GM12891 (cell line): ENCODE measurements around the gene IFT52.

ENCODE experiments used
- PAX5 ChIP-seq: IDR thresholded peaks from 2 replicates; pipeline ENCODE4 v1.6.1; 2011; ENCODE audit warnings: low read length, moderate library complexity, mild to moderate bottlenecking; ENCODE audit not compliant: insufficient read depth, severe bottlenecking
- POLR2A ChIP-seq: IDR thresholded peaks from 2 replicates; pipeline ENCODE4 v1.6.1; 2011; ENCODE audit warnings: low read depth, low read length, control low read depth
- POLR2AphosphoS5 ChIP-seq: IDR thresholded peaks from 2 replicates; pipeline ENCODE4 v1.6.1; 2011; ENCODE audit warnings: low read depth, low read length, control low read depth
- POU2F2 ChIP-seq: IDR thresholded peaks from 2 replicates; pipeline ENCODE4 v1.6.1; 2011; ENCODE audit warnings: low read depth, mild to moderate bottlenecking, control low read depth, low read length, moderate library complexity
- SPI1 ChIP-seq: IDR thresholded peaks from 2 replicates; pipeline ENCODE4 v1.6.1; 2011; ENCODE audit warnings: low read depth, low read length, control low read depth
- TAF1 ChIP-seq: IDR thresholded peaks from 2 replicates; pipeline ENCODE4 v1.6.1; 2011; ENCODE audit warnings: low read depth, low read length, control low read depth

DNA sequence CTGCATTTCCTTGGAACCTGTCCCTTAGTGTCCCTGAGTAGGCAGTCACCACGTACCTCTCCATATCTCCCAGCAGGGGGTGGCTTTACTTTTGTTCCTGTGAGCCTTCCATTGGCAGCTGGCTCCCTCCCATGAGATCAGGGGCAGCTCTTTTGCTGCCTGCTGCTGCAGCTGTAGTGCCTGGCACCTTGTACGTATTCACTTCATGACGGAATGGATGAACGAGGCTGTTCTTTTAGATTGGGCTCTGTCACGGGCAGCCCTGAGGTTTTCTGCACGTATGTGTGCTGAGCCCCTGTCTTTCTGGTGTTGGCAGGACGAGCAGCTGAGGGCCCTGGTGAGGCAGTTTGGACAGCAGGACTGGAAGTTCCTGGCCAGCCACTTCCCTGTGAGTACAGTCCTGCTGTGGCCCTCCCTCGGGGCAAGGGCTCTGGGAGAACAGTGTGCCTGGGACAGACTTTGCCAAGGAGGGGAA is 90.8 kb downstream of the IFT52 start:
- TF ChIP-seq POLR2A (no peak; the same call in 1 of the 2 replicates), POLR2AphosphoS5 (no peak), TAF1 (0 out of 2 replicates have a peak, but pooled peaks have one; percentile 1), SPI1 (no peak), PAX5 (no peak), POU2F2 (no peak)
